ES-I3 (cell line): ENCODE results near the gene TSEN54.
A peak's percentile ranks its signal among the peaks of the same experiment; 100 is the strongest.

Experiments used
- H3K36me3 ChIP-seq: 2 replicates; pipeline ENCODE4 v1.6.1; 2013; ENCODE audit warnings: mild to moderate bottlenecking, low read length, control low read depth, moderate library complexity; ENCODE audit not compliant: insufficient read depth
- H3K4me1 ChIP-seq: 2 replicates; pipeline ENCODE4 v1.6.1; 2013; ENCODE audit warnings: mild to moderate bottlenecking, control low read depth, low read length; ENCODE audit not compliant: insufficient read depth
- H3K9ac ChIP-seq: 2 replicates; pipeline ENCODE4 v1.6.1; 2013; ENCODE audit warnings: low read depth, mild to moderate bottlenecking, low read length, moderate library complexity
- H3K9me3 ChIP-seq: 2 replicates; pipeline ENCODE4 v1.6.1; 2013; ENCODE audit warnings: mild to moderate bottlenecking, low read length, moderate library complexity; ENCODE audit not compliant: control insufficient read depth, insufficient read depth

TSEN54 gene

DNA sequence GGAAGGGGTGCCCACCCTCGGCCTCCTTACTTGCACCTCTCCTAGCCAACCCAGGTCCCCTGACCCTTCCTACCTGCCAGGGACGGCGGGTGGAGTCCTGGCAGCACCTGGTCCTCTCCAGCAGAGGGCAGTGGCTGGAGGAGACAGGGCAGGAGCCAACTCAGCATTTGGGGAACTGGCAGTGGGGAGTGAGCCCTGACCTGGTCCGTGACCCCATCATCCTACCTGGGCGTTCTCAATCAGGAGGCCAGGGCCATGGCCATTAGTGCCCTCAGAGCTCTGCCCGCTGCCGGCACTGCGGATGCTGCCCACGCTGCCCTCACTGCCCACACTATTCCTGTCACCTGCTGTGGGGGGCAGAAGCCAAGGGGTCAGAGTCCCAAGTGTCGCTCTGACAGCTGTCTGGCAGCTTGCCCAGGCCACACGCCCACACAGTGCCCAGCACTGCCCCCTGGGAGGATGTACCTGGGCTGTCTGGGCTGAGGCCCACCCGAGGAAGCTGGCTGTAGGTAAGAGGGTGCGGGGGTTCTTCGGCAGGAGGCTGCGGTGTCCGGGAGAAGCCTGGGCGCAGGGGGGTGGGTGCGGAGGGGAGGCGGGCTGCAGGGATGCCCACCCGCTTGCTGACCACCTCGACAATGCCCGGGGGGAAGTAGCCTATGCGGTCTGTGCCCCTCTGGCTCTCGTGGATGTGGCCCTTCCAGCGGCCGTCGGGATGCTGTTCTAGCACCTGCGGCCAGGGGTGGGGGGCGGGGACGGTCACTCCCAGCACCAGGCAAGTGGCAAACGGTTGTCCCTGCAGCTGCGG is 11.8 kb upstream of the TSEN54 start:
- peaks cover 6% of the 10 kb centered on the region for H3K4me1 ChIP-seq
- H3K9ac ChIP-seq: no peak overlapping the region
- peaks cover 10% of the 10 kb centered on the region; the same call in 1 of the 2 replicates for H3K36me3 ChIP-seq
- H3K9me3 ChIP-seq: no peaks in the 10 kb centered on the region

DNA sequence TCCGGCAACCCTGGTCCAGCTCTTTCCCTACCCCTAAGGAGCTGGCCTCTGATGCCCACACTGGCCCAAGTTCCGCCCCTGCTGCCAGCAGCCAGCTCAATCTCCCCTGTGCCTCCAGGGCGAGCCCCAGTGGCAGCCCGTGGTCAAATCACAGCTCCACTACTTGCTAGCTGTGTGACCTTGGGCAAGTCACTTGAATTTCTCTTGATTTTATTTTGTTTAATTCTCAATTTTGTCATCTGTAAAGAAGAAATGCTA is 11.2 kb upstream of the TSEN54 start:
- H3K9ac ChIP-seq: no peak overlapping the region
- peaks cover 6% of the 10 kb centered on the region for H3K4me1 ChIP-seq
- peaks cover 10% of the 10 kb centered on the region; the same call in 1 of the 2 replicates for H3K36me3 ChIP-seq
- no peaks in the 10 kb centered on the region for H3K9me3 ChIP-seq

DNA sequence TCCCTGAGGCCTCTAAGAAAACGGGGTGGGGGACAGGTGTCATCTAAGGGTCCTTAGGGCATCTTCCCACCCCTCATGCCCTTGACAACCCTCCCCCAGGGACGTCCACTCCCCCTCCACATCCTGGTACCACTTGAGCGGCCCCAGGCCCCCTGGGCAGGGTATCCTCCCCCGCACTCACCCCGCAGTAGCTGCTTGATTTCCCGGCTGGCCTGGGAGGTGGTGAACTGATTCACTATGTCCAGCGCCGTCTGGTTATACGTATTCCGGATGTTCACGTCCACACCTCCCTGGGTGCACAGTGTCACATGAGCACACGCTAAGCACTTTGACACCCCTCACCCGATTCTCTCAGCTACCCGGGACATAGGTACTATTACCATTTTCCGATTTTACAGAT is 10.7 kb upstream of the TSEN54 start:
- Histone ChIP-seq H3K36me3 (peaks cover 10% of the 10 kb centered on the region; the same call in 1 of the 2 replicates), H3K4me1 (peaks cover 6% of the 10 kb centered on the region), H3K9ac (no peak overlapping the region), H3K9me3 (no peaks in the 10 kb centered on the region)

DNA sequence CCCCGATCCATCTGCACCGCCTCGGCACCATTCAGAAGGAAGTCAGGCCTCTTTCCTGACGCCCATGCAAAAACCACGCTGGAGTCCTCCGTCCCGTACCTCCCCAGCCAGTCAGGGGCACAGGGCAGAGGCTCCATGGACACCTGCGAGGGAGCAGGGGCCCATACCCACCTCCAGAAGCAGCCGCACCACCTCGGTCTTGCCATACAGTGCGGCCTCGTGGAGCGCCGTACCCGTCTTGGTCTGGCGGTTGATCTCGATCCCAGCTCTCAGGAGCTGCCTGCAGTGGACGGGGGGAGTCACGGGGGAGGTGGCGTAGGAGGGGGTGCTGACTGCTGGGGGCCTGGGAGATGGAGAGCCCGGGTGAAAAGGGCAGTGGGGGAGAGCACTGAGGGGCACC is 10.2 kb upstream of the TSEN54 start:
- Histone ChIP-seq H3K9ac (no peak overlapping the region), H3K9me3 (no peaks in the 10 kb centered on the region), H3K36me3 (peaks cover 10% of the 10 kb centered on the region; the same call in 1 of the 2 replicates), H3K4me1 (peaks cover 6% of the 10 kb centered on the region)

DNA sequence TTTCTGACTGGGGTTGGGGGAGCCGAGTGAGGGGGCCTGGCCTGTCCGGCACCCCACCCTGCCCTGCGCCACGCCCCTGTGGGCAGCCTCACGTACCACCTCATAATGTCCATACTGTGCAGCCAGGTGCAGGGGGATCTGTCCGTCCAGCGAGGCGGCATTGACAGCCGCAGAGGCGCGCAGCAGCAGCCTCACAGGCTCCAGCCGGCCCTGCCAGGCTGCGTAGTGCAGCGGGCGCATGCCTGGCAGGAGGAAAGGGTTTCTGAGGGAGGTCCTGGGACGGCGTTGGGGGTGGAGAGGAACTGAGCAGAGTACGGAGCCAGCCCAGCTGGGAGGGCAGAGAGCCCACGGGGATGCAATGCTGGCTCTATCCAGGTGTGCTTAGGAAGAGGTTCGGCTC is 9.4 kb upstream of the TSEN54 start:
- Histone ChIP-seq H3K4me1 (peaks cover 6% of the 10 kb centered on the region), H3K9me3 (no peaks in the 10 kb centered on the region), H3K36me3 (peaks cover 10% of the 10 kb centered on the region; the same call in 1 of the 2 replicates), H3K9ac (no peak overlapping the region)

DNA sequence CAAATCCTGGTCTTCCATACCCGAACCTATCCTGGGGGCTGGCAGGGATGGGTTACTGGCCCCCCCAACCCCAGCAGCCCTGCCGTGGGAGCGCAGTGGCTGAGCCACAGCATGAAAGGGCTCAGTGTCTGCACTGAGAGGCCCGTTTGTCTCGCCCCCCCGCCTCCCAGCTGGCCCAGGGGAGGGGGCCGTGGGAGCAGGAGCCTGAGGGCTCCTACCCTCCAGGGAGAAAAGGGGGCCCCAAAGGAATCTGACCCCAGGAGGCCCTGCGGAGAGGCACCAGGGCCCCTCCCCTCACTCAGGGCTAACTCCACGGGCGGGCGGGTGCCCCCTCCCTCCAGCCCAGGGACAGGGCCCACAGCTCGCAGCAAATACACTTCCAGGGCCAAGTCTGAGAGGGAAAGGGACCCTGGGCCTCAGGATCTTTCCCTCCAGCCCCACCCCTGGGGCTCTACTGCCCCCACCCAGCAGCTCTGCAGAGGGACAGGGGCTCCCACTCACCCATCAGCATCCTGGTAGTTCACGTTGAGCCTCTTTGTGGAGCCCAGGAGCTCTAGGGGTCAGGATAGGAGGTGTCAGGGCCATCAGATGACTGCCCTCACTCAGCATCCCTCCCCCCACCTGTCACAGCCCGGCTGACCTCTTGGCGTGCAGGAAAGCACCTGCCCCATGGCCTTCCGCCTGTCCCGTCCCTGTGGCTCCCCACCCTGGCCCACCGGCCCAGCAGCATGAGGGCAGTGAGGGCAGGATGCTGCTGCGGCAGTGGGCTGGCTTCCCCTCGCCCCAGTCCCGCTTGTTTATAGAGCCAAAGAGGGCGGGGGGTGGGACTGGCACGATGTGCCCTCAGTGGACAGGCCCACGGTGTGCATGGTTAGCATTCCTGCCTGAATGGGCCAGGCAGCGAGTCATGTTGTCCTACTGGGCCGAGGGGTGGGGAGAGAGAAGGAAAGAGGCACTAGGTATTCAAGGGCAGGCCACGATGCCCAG is 8.3 kb upstream of the TSEN54 start:
- no peaks in the 10 kb centered on the region for H3K9me3 ChIP-seq
- H3K9ac ChIP-seq: no peak overlapping the region
- H3K4me1 ChIP-seq: peaks cover 6% of the 10 kb centered on the region
- peaks cover 8% of the 10 kb centered on the region; the same call in 1 of the 2 replicates for H3K36me3 ChIP-seq

GRCh38 chr17:75508931-75509361 is 7.4 kb upstream of the TSEN54 start:
- Histone ChIP-seq H3K36me3 (0 out of 2 replicates have a peak, but pooled peaks cover 6% of the 10 kb centered on the region), H3K4me1 (peaks cover 10% of the 10 kb centered on the region), H3K9me3 (no peaks in the 10 kb centered on the region), H3K9ac (no peak overlapping the region)

- peaks cover 14% of the 10 kb centered on the region for H3K4me1 ChIP-seq
- no peak overlapping the region for H3K9ac ChIP-seq
- H3K9me3 ChIP-seq: no peaks in the 10 kb centered on the region
- 0 out of 2 replicates have a peak, but pooled peaks cover 6% of the 10 kb centered on the region for H3K36me3 ChIP-seq
Observed at GRCh38 chr17:75509528-75510258, 6.6 kb upstream of the TSEN54 start.

- Histone ChIP-seq H3K9me3 (no peaks in the 10 kb centered on the region), H3K4me1 (peaks cover 14% of the 10 kb centered on the region), H3K9ac (no peak overlapping the region), H3K36me3 (0 out of 2 replicates have a peak, but pooled peaks cover 3% of the 10 kb centered on the region)
Observed at GRCh38 chr17:75511270-75511609, 5.1 kb upstream of the TSEN54 start.

GRCh38 chr17:75511610-75512575 is 4.4 kb upstream of the TSEN54 start:
- Histone ChIP-seq H3K36me3 (no peaks in the 10 kb centered on the region), H3K9ac (no peak overlapping the region), H3K9me3 (no peaks in the 10 kb centered on the region), H3K4me1 (peaks cover 14% of the 10 kb centered on the region)

DNA sequence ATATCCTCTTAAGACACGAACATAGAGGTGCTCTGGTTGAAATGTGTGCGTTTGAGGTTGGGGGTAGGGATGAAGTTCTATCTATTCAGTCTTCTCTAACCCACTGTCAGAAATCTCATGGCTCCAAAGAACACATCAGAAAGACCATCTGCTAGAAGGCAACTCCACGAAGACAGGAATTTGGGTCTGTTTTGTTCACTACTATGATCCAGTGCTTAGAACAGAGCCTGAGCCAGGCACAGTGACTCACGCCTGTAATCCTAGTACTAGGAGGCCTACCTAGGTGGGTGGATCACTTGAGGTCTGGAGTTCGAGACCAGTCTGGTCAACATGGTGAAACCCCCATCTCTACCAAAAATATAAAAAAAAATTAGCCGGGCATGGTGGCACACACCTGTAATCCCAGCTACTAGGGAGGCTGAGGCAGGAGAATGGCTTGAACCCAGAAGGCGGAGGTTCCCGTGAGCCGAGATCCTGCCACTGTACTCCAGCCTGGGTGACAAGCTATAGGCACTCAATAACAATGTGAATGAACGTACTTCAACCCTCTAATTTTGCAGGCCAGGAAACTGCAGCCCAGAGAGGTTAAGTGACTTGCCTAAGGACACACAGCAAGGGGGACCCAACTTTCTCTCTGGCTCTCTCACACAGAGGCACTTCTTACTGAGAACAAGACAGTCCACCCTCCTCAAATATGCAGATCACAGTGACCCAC is 3.2 kb upstream of the TSEN54 start:
- H3K4me1 ChIP-seq: peaks cover 14% of the 10 kb centered on the region
- no peaks in the 10 kb centered on the region for H3K9me3 ChIP-seq
- no peaks in the 10 kb centered on the region for H3K36me3 ChIP-seq
- H3K9ac ChIP-seq: no peak overlapping the region

DNA sequence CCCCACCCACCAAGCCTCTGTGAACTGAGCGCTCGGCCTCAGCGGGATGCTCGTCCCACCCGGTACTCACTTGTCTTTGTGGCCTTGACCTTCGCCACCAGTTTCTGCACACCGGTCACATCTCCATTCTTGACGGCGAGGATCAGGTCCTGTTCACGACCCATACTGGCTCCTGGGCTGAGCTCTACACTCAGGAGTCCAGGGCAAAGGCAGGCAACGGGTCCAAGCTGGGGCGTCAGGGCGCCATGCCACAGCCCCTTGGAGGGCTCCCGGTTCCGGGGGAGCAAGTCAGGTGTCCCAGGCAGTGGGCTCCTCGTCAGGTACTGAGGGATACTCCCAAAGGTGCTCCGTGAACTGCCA is 2.7 kb upstream of the TSEN54 start:
- no peak overlapping the region for H3K9ac ChIP-seq

DNA sequence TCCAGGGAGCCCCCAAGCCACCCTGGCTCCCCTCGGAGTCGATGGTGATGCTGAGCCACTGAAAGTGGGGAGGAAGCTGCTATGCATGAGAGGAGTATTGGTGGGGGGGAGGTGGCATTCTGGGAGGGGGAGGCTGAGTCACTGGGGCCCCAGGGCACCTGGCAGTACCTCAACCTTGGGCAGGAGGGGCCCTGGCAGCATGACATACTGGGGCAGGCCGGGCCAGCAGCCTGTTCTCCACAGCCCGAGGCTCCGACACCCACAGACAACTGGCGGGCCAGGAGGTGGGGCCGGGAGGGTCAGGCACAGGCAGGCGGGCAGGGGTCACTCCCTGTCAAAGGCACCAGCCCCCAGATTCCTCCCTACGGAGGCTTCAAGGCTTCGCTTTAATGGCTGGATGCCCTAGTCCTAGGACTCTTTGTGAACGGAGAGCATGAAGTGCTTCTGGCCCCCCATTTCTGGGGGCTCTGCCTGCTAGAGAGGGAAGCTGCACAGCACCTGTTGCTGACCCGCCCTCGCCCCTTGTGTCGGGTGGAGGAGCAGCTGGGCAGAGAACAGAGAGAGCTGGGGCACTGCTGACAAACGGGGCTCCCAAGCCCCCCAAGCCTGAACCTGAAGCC is 1.9 kb upstream of the TSEN54 start:
- no peaks in the 10 kb centered on the region for H3K36me3 ChIP-seq
- H3K9me3 ChIP-seq: no peaks in the 10 kb centered on the region
- H3K9ac ChIP-seq: peak overlapping the region; percentile 93
- peaks cover 10% of the 10 kb centered on the region for H3K4me1 ChIP-seq

More for the DNA sequence above, 2.7 kb upstream of the TSEN54 start:
- no peaks in the 10 kb centered on the region for H3K36me3 ChIP-seq
- H3K9me3 ChIP-seq: no peaks in the 10 kb centered on the region
- peaks cover 14% of the 10 kb centered on the region for H3K4me1 ChIP-seq
